Measurements from ENCODE around the gene LSP1. TPM values are rescaled to one million over a fixed set of nuclear protein-coding genes. Genes with fewer than 3 reads are reported as not detected.

LSP1 gene
- total RNA-seq, 1 donor: 357 TPM

GRCh38 chr11:1830004-1830321 is 22.9 kb upstream of the LSP1 start:
- Histone ChIP-seq H3K27me3 (ENCODE audit: insufficient read depth, low read length) (no peaks in the 10 kb centered on the region), H3K4me1 (ENCODE audit: insufficient read depth, low read length) (no peaks in the 10 kb centered on the region), H3K4me3 (ENCODE audit: low read length) (no peak overlapping the region), H3K9me3 (ENCODE audit: low read depth, low read length) (no peaks in the 10 kb centered on the region)

- no peaks in the 10 kb centered on the region for H3K4me1 ChIP-seq (ENCODE audit: insufficient read depth, low read length)
Observed at GRCh38 chr11:1830322-1831223, 22.3 kb upstream of the LSP1 start.

GRCh38 chr11:1831338-1832210 is 21.3 kb upstream of the LSP1 start:
- Histone ChIP-seq H3K4me3 (ENCODE audit: low read length) (no peak overlapping the region), H3K9me3 (ENCODE audit: low read depth, low read length) (no peaks in the 10 kb centered on the region), H3K4me1 (ENCODE audit: insufficient read depth, low read length) (no peaks in the 10 kb centered on the region), H3K27me3 (ENCODE audit: insufficient read depth, low read length) (no peaks in the 10 kb centered on the region)

More at GRCh38 chr11:1830322-1831223, 22.3 kb upstream of the LSP1 start:
- no peaks in the 10 kb centered on the region for H3K9me3 ChIP-seq (ENCODE audit: low read depth, low read length)
- no peak overlapping the region for H3K4me3 ChIP-seq (ENCODE audit: low read length)
- H3K27me3 ChIP-seq (ENCODE audit: insufficient read depth, low read length): no peaks in the 10 kb centered on the region

GRCh38 chr11:1832211-1832919 is 20.5 kb upstream of the LSP1 start:
- Histone ChIP-seq H3K4me1 (ENCODE audit: insufficient read depth, low read length) (peaks cover 2% of the 10 kb centered on the region), H3K9me3 (ENCODE audit: low read depth, low read length) (no peaks in the 10 kb centered on the region), H3K27me3 (ENCODE audit: insufficient read depth, low read length) (no peaks in the 10 kb centered on the region), H3K4me3 (ENCODE audit: low read length) (no peak overlapping the region)

- H3K9me3 ChIP-seq (ENCODE audit: low read depth, low read length): no peaks in the 10 kb centered on the region
- H3K4me1 ChIP-seq (ENCODE audit: insufficient read depth, low read length): peaks cover 8% of the 10 kb centered on the region
- no peaks in the 10 kb centered on the region for H3K27me3 ChIP-seq (ENCODE audit: insufficient read depth, low read length)
- no peak overlapping the region for H3K4me3 ChIP-seq (ENCODE audit: low read length)
Observed at GRCh38 chr11:1832920-1833295, 20.0 kb upstream of the LSP1 start.

GRCh38 chr11:1834062-1834610 is 18.7 kb upstream of the LSP1 start:
- Histone ChIP-seq H3K4me1 (ENCODE audit: insufficient read depth, low read length) (peaks cover 20% of the 10 kb centered on the region), H3K9me3 (ENCODE audit: low read depth, low read length) (no peaks in the 10 kb centered on the region), H3K27me3 (ENCODE audit: insufficient read depth, low read length) (no peaks in the 10 kb centered on the region), H3K4me3 (ENCODE audit: low read length) (no peak overlapping the region)

- no peaks in the 10 kb centered on the region for H3K9me3 ChIP-seq (ENCODE audit: low read depth, low read length)
- peaks cover 29% of the 10 kb centered on the region for H3K4me1 ChIP-seq (ENCODE audit: insufficient read depth, low read length)
- H3K4me3 ChIP-seq (ENCODE audit: low read length): no peak within 1 kb of the TSS
- no peaks in the 10 kb centered on the region for H3K27me3 ChIP-seq (ENCODE audit: insufficient read depth, low read length)
Observed at GRCh38 chr11:1834779-1835670, 17.9 kb upstream of the LSP1 start, which contains the start of gene SYT8. TSS of gene SYT8 (plus strand) at chr11:1834990. CDS start at chr11:1835106, 116 bp downstream.

- no peak overlapping the region for H3K4me3 ChIP-seq (ENCODE audit: low read length)
- H3K9me3 ChIP-seq (ENCODE audit: low read depth, low read length): no peaks in the 10 kb centered on the region
- H3K4me1 ChIP-seq (ENCODE audit: insufficient read depth, low read length): peaks cover 35% of the 10 kb centered on the region
- no peaks in the 10 kb centered on the region for H3K27me3 ChIP-seq (ENCODE audit: insufficient read depth, low read length)
Observed at GRCh38 chr11:1835671-1836010, 17.2 kb upstream of the LSP1 start.

GRCh38 chr11:1836011-1836945 is 16.6 kb upstream of the LSP1 start:
- Histone ChIP-seq H3K4me3 (ENCODE audit: low read length) (no peak overlapping the region), H3K27me3 (ENCODE audit: insufficient read depth, low read length) (no peaks in the 10 kb centered on the region), H3K9me3 (ENCODE audit: low read depth, low read length) (no peaks in the 10 kb centered on the region), H3K4me1 (ENCODE audit: insufficient read depth, low read length) (peaks cover 41% of the 10 kb centered on the region)

GRCh38 chr11:1837171-1838076 is 15.5 kb upstream of the LSP1 start:
- peaks cover 51% of the 10 kb centered on the region for H3K4me1 ChIP-seq (ENCODE audit: insufficient read depth, low read length)
- no peaks in the 10 kb centered on the region for H3K27me3 ChIP-seq (ENCODE audit: insufficient read depth, low read length)
- no peak overlapping the region for H3K4me3 ChIP-seq (ENCODE audit: low read length)
- no peaks in the 10 kb centered on the region for H3K9me3 ChIP-seq (ENCODE audit: low read depth, low read length)

GRCh38 chr11:1838077-1838425 is 14.8 kb upstream of the LSP1 start:
- H3K9me3 ChIP-seq (ENCODE audit: low read depth, low read length): no peaks in the 10 kb centered on the region
- H3K4me3 ChIP-seq (ENCODE audit: low read length): no peak overlapping the region
- H3K27me3 ChIP-seq (ENCODE audit: insufficient read depth, low read length): no peaks in the 10 kb centered on the region
- H3K4me1 ChIP-seq (ENCODE audit: insufficient read depth, low read length): peaks cover 54% of the 10 kb centered on the region

- Histone ChIP-seq H3K4me3 (ENCODE audit: low read length) (no peak within 1 kb of the TSS), H3K27me3 (ENCODE audit: insufficient read depth, low read length) (no peaks in the 10 kb centered on the region), H3K4me1 (ENCODE audit: insufficient read depth, low read length) (peaks cover 59% of the 10 kb centered on the region), H3K9me3 (ENCODE audit: low read depth, low read length) (no peaks in the 10 kb centered on the region)
Observed at GRCh38 chr11:1838426-1839144, 14.3 kb upstream of the LSP1 start, which contains the start of gene TNNI2. TSS of gene TNNI2 (plus strand) at chr11:1838981. CDS start at chr11:1839697, 716 bp downstream.

Data from mononuclear cell (primary cell).